Stimulated activated CD4-positive, alpha-beta T cell treated with anti-CD3 and anti-CD28 coated beads, Interleukin-4, amount 100 ng/mL, for 1 hour (primary cell): ENCODE measurements around the gene MARCHF9.

Source experiments
- DNase-seq: peaks from one replicate; pipeline ENCODE4 v3.0.0-alpha.2; 2020

The MARCHF9 gene

GRCh38 chr12:57739387-57739786, 15.5 kb upstream of the MARCHF9 start:
- DNase-seq: no peak

DNA sequence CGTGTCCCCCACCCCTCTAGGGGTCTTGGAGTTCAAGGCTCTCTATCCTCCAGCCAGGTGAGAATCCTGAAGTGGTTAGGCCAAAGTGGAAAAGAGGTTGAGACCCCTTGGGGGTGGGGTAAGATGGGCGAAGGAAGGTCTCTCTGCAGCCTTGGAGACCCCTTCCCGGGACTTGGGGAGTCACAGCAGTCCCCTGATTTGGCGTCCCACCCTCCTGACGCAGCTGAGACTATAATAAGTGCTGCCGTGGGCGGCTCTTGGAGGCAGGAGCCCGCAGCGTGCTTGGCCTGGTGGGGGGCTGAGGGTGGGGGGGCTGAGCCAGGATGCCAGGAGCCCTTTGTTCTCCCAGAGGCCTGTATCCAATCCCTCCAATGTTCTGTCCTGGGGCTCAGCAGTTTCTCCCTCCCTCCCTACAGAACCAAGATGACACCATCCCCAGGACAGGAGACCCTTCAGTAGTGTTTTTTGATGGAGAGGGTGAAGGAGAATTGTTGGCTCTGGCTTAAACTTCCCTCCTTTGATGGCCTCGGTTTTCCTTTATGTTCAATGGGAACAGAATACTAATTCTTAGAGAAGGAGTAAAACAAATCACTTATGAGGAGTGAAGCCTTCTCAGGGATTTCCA, 14.9 kb upstream of the MARCHF9 start:
- DNase-seq: no peak

GRCh38 chr12:57740656-57741412, 14.1 kb upstream of the MARCHF9 start:
- DNase-seq: peak; percentile 61

DNA sequence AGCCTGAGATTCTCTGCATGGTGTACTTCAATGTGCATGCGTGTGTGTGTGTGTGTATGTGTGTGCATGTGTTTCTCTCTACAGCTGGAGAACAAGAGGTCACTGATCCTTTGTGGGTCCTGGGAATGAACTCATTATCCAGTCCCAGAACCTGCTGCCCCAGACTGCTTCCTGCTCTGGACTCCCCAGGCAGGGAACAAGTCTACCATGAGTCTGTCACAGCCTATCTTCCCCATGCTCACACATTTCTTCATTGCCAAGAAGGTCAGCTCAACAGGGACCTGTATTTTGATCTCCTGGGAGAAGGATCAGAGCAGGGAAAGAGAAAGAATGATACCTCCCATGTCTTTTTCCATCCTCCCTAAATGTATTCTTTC, 13.5 kb upstream of the MARCHF9 start:
- no peak for DNase-seq

DNA sequence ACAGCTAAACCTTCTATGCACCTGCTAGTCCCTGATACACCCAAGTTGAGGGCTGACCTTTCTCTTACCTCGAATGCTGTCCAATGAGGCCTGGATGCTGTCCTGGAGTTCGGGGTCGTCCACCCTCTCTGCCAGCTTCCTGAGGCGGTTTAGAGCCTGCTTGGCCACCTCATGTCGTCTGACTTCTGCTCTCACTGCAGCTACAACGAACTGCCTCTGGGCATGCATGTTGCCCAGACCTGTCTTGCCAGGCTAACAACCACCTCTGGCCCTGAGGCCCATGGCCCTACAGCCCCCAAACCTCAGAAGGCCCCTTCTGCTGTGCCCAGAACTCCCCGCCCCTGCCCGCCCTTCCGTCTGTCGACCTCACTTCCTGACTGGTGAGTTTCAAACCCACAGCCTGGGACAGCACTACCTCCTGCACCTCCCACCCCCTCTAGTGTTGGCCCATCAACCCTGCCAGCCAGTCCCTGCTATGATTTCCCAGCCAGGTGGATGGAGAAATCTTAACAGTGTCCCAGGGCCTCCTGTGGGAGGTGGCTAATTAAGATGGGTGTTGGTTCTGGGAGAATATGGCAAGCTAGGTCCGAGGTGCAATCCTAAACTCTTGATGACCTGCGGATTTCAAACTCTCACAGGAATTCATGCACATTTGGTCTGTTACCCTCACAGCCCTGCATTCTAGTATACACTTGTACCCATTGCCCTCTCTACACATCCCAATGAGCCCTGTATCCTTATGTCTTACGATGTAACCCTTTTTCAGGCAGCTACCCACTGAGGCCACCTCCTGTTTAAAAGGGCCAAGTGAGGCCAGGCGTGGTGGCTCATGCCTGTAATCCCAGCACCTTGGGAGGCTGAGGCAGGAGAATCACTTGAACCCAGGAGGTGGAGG, 12.8 kb upstream of the MARCHF9 start:
- DNase-seq: peak; percentile 70

GRCh38 chr12:57743769-57744168, 11.1 kb upstream of the MARCHF9 start:
- DNase-seq: no peak

DNA sequence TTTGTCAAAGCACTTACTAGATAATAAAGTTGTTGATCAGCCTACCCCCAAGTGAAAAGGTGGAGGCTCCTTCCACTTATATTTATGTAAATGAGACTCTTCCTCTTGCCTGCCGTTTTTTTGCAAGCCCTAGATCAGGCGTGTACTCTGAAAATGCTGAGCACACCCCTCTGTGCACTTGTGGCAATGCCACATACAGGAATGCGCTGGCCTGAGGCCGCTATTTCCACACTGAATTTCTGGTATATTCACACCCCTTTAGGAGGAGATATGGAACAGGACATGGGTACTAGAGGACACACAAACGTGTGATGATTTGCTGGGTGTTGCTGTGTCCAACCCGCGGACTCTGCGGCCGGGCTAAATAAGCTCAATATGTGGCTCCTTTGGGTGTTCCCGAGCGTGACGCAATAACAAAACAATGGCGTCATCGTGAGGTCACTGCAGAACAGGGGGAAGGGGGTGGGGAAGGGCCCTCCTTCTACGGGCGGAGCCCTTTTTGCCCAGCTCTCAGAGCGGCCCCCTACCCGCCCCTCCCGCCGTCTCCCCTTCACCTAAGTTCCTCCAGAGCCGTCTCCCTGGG, 10.6 kb upstream of the MARCHF9 start:
- DNase-seq: peak; percentile 71

- peak; percentile 94 for DNase-seq
Observed at GRCh38 chr12:57744777-57745484, 10.0 kb upstream of the MARCHF9 start, which contains the start of gene TSPAN31. Gene TSPAN31, plus strand, starts transcription at chr12:57745039. Its CDS starts 116 bp downstream, at chr12:57745155.

- no peak for DNase-seq
Observed at GRCh38 chr12:57745485-57745881, 9.4 kb upstream of the MARCHF9 start.

DNA sequence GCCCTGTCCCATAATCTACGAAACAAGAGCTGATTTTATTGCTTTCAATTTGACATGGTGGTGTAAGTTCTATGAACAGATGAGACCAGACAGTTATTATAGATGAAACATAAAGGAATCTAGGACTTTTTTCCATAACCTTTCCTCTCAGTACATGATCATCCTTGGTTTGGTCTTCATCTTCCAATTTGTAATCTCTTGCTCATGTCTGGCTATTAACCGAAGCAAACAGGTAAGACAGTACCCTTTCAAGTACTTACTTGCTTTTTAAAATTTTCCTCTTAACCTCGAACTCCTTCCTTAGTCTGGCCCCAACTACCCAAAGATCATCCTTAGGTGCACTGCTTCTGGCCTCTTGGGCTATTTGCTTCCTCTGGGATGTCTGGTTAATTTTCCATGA, 8.9 kb upstream of the MARCHF9 start:
- DNase-seq: no peak

GRCh38 chr12:57749061-57749460, 5.8 kb upstream of the MARCHF9 start:
- DNase-seq: no peak

- DNase-seq: no peak
Observed at GRCh38 chr12:57750561-57751431, 4.1 kb upstream of the MARCHF9 start.

DNA sequence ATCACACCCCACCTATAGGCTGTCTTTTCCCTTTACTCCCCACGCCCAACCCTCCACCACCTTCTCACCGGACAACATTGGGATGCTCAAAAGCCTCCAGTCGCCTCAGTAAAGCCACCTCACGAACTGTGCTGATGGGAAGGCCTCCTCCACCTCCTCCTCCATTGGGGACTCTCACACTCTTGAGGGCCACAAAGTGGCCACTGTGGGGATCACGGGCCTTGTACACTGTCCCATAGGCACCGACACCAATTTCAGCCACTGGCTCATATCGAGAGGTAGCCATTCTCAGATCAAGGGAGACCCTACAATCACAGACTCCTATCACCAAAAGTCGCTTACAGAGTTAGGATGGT, 3.5 kb upstream of the MARCHF9 start:
- DNase-seq: no peak

DNA sequence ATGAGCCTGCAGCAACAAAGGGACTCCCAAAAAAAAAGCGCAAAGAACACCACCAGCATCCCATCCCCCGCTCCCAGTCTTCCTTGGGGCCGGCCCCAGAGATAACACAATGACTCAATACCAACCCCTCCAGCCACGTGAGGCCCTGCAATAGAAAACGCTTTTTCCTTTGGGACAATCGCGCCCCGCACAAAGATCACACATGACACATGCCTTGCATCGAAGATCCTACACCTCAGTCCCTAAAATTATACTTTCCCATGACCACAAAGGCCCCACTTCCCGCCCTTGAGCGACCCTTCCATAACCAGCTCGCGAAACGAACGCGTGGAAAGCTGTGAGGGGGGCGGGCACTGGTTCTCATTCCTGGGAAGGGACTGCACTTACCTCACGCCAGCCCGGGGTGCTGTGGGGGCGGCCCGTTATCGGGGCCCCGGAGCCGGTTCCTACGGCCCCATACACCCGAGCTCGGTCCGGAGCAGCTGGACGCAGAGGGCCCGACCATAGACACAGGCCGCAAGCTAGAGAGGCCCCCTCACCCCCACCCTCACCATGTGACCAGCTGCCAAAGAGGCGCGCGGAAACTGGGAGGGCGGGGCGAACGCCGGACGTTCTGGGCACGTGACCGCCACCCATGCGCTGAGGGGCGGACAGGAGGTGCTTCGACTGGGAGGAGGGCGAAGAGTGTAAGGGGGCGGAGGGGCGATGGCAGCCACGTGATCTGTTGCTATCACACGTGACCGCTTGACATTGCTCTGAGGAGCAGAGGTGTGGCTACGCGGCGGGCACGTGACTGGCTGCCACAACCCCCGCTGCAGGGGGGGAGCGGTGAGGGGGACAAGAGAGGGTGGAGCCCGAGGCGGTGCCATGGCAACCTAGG, 2.9 kb upstream of the MARCHF9 start, which contains the start of gene CDK4:
Gene CDK4, minus strand, starts transcription at position 523 of the 880 bp plus-strand sequence. CDS start 593 bp downstream, outside the sequence.
- peak; percentile 96 for DNase-seq

DNA sequence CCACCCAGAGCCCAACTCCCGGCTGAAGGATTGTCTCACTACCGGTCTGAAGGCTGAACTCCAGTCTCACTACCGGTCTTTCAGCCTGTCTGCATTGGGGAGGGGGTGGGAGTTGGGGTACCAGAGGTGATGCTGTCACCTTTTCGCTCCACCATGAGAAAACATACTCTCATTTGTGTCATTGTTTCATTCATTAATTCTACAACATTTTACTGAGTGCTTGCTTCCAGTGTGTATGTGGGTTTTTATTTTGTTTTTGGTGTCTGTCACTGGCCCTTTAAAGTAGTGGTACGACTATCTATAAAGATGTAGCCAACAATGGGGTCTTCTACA, 2.3 kb upstream of the MARCHF9 start:
- no peak for DNase-seq

- no peak for DNase-seq
Observed at GRCh38 chr12:57753756-57754337, 1.1 kb upstream of the MARCHF9 start.

- no peak for DNase-seq
Observed at GRCh38 chr12:57755194-57755453, 221 bp downstream of the MARCHF9 start.

DNA sequence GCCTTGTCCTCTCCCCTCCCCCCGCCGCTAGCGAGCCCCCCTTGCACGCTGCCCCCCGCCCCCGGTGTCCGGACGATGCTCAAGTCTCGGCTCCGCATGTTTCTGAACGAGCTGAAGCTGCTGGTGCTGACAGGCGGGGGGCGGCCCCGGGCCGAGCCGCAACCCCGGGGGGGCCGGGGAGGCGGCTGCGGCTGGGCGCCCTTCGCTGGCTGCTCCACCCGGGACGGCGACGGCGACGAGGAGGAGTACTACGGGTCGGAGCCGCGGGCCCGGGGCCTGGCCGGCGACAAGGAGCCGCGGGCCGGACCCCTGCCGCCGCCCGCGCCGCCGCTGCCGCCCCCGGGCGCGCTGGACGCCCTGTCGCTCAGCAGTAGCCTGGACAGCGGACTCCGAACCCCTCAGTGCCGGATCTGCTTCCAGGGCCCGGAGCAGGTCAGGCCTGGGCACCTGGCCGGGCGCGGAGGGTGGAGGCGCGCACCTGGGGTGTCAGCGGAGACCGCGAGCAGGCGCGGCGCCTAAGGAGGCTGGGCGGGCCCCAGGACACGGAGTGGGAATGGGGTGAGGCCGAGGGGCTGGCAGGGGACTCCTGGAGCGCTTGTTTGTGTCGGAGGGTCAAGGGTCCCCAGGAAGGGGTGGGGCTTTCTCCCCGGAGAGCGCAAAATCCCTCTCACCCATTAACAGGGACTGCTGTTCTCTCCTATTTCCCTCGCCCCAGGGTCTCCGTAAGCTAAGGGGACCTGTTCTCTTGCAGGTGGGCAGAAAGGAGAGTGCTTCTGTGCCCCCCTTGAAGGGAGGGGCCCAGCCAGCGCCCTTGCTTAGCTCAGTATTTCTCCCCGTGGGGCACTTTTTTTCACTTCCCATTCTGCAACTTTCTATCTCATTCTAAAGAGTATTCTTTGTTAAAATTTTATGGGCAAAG, 810 bp downstream of the MARCHF9 start:
- DNase-seq: peak; percentile 42
